Renal pelvis (tissue), 4 donors: ENCODE results near the gene KRT40. TPM values are rescaled to one million over a fixed set of nuclear protein-coding genes. Genes with fewer than 3 reads are reported as not detected.

ENCODE experiments used
- DNase-seq: peaks from one replicate; pipeline ENCODE4 v3.0.0-alpha.2; 2013
- polyA plus RNA-seq, 3 donors: library from polyadenylated mRNA; unstranded; fragments of 120-200 nt; gene quantifications; one replicate each; pipeline ENCODE4 v1.2.1, GENCODE V29; 2013; ENCODE audit not compliant: insufficient read length in 3 of 3

KRT40 gene
- polyA plus RNA-seq, 3 donors, result 0.12 TPM; not detected in 2

GRCh38 chr17:40952661-40953060 lies 31.5 kb downstream of the KRT40 start:
- no peak for DNase-seq

- DNase-seq, result no peak
These were observed 32.0 kb downstream of the KRT40 start for GRCh38 chr17:40952154-40952553.

- DNase-seq, result no peak
These were observed 33.0 kb downstream of the KRT40 start for GRCh38 chr17:40951011-40951622.

- no peak for DNase-seq
These were observed 34.0 kb downstream of the KRT40 start for GRCh38 chr17:40950176-40950575.

- DNase-seq, result peak; percentile 42
These were observed 34.7 kb downstream of the KRT40 start for GRCh38 chr17:40949418-40949817.

GRCh38 chr17:40947929-40948328 lies 36.2 kb downstream of the KRT40 start:
- no peak for DNase-seq

GRCh38 chr17:40945414-40945813 lies 38.7 kb downstream of the KRT40 start:
- DNase-seq, result no peak

- no peak for DNase-seq
These were observed 39.6 kb downstream of the KRT40 start for GRCh38 chr17:40944531-40944930.

- DNase-seq, result no peak
These were observed 41.6 kb downstream of the KRT40 start for GRCh38 chr17:40942553-40942952.

- no peak for DNase-seq
These were observed 43.9 kb downstream of the KRT40 start for GRCh38 chr17:40940266-40940665.

- DNase-seq, result no peak
These were observed 45.1 kb downstream of the KRT40 start for GRCh38 chr17:40938981-40939380.

GRCh38 chr17:40937384-40937819 lies 46.7 kb downstream of the KRT40 start, which contains the start of gene KRT23:
Gene KRT23 (minus strand): TSS chr17:40937646. CDS start chr17:40936603, 1,043 bp downstream.
- DNase-seq, result no peak

GRCh38 chr17:40936976-40937375 lies 47.1 kb downstream of the KRT40 start:
- DNase-seq, result no peak

GRCh38 chr17:40936437-40936971 lies 47.6 kb downstream of the KRT40 start:
- DNase-seq, result no peak

- no peak for DNase-seq
These were observed 48.5 kb downstream of the KRT40 start for GRCh38 chr17:40935624-40936023.

GRCh38 chr17:40932608-40933007 lies 51.5 kb downstream of the KRT40 start:
- DNase-seq, result no peak

GRCh38 chr17:40931311-40931710 lies 52.8 kb downstream of the KRT40 start:
- no peak for DNase-seq

Other genes starting within 250 kb of the KRT40 start
- gene KRT25, start 229.0 kb downstream of the KRT40 start, polyA plus RNA-seq, result not detected
- not detected for gene KRT26, start 212.1 kb downstream of the KRT40 start, polyA plus RNA-seq
- gene KRT27, start 201.8 kb downstream of the KRT40 start, polyA plus RNA-seq, result under 1 TPM in 1 of 3 donors, not detected in 2; 0.30 TPM
- gene KRT28, start 184.4 kb downstream of the KRT40 start, polyA plus RNA-seq, result not detected
- gene KRT10, start 161.7 kb downstream of the KRT40 start, polyA plus RNA-seq, result 10 to 100 TPM; 41.9 to 48.9 (median 45.9) TPM
- under 1 TPM in 2 of 3 donors, not detected in 1; 0.19 to 0.36 TPM for gene KRT12, start 117.1 kb downstream of the KRT40 start, polyA plus RNA-seq
- gene KRT20, start 99.1 kb downstream of the KRT40 start, polyA plus RNA-seq, result under 1 TPM; 0.17 to 0.80 (median 0.36) TPM
- gene KRT23, start 46.7 kb downstream of the KRT40 start, polyA plus RNA-seq, result under 1 TPM; 0.71 to 1.00 (median 0.91) TPM
- gene KRT39, start 17.4 kb downstream of the KRT40 start, polyA plus RNA-seq, result not detected
- gene KRTAP3-3, start 9.8 kb upstream of the KRT40 start, polyA plus RNA-seq, result not detected
- gene KRTAP3-2, start 15.6 kb upstream of the KRT40 start, polyA plus RNA-seq, result not detected
- not detected for gene KRTAP3-1, start 24.8 kb upstream of the KRT40 start, polyA plus RNA-seq
- gene KRTAP1-5, start 42.9 kb upstream of the KRT40 start, polyA plus RNA-seq, result not detected
- not detected for gene KRTAP1-4, start 45.9 kb upstream of the KRT40 start, polyA plus RNA-seq
- not detected for gene KRTAP1-3, start 50.5 kb upstream of the KRT40 start, polyA plus RNA-seq
- gene KRTAP1-1, start 57.1 kb upstream of the KRT40 start, polyA plus RNA-seq, result not detected
- gene KRTAP2-1, start 63.0 kb upstream of the KRT40 start, polyA plus RNA-seq, result not detected
- not detected for gene KRTAP2-2, start 70.9 kb upstream of the KRT40 start, polyA plus RNA-seq
- gene KRTAP2-3, start 75.8 kb upstream of the KRT40 start, polyA plus RNA-seq, result not detected
- gene KRTAP2-4, start 81.6 kb upstream of the KRT40 start, polyA plus RNA-seq, result not detected
- gene KRTAP4-7, start 99.8 kb upstream of the KRT40 start, polyA plus RNA-seq, result not detected
- not detected for gene KRTAP4-8, start 113.8 kb upstream of the KRT40 start, polyA plus RNA-seq
- not detected for gene KRTAP4-16, start 117.9 kb upstream of the KRT40 start, polyA plus RNA-seq
- gene KRTAP4-9, start 121.1 kb upstream of the KRT40 start, polyA plus RNA-seq, result not detected
- gene KRTAP4-11, start 134.0 kb upstream of the KRT40 start, polyA plus RNA-seq, result not detected
- gene KRTAP4-12, start 139.9 kb upstream of the KRT40 start, polyA plus RNA-seq, result not detected
- gene KRTAP4-6, start 156.2 kb upstream of the KRT40 start, polyA plus RNA-seq, result not detected
- not detected for gene KRTAP4-5, start 165.5 kb upstream of the KRT40 start, polyA plus RNA-seq
- not detected for gene KRTAP4-4, start 176.4 kb upstream of the KRT40 start, polyA plus RNA-seq
- gene KRTAP4-3, start 183.9 kb upstream of the KRT40 start, polyA plus RNA-seq, result not detected
- gene KRTAP4-2, start 193.9 kb upstream of the KRT40 start, polyA plus RNA-seq, result not detected
- not detected for gene KRTAP4-1, start 200.6 kb upstream of the KRT40 start, polyA plus RNA-seq
- gene KRTAP9-1, start 205.6 kb upstream of the KRT40 start, polyA plus RNA-seq, result not detected
- gene KRTAP9-2, start 242.3 kb upstream of the KRT40 start, polyA plus RNA-seq, result not detected
- not detected for gene KRTAP9-3, start 248.1 kb upstream of the KRT40 start, polyA plus RNA-seq